K562 (cell line): ENCODE data around the gene REX1BD. TPM values are rescaled to one million over a fixed set of nuclear protein-coding genes. Genes with fewer than 3 reads are reported as not detected.

Experiments used
- ATF1 ChIP-seq, 2 experiments: fragments of 450-650 bp in 1 of 2; IDR thresholded peaks; 2 replicates each; pipeline ENCODE4 v1.6.1; 2016; ENCODE audit warnings: missing compliant biosample characterization in 1 of 2, missing genetic modification characterization in 1 of 2
- ATF7 ChIP-seq: fragments of 450-650 bp; IDR thresholded peaks from 2 replicates; pipeline ENCODE4 v1.7.1; 2014; ENCODE audit warnings: mild to moderate bottlenecking, moderate library complexity
- BRF2 ChIP-seq: IDR thresholded peaks from 3 replicates; pipeline ENCODE4 v1.6.1; 2011; ENCODE audit warnings: borderline replicate concordance, mild to moderate bottlenecking; ENCODE audit not compliant: insufficient read length, insufficient read depth
- CBX2 ChIP-seq: fragments of 200-600 bp; sonication (generic); IDR thresholded peaks from one replicate; pipeline ENCODE4 v1.6.1; 2012; ENCODE audit warnings: mild to moderate bottlenecking, low read length, inconsistent platforms; ENCODE audit not compliant: insufficient read depth, poor library complexity, severe bottlenecking
- CBX8 ChIP-seq: fragments of 200-600 bp; sonication (generic); IDR thresholded peaks from 2 replicates; pipeline ENCODE4 v1.6.1; 2012; ENCODE audit warnings: borderline replicate concordance, mixed run types, low read depth, mild to moderate bottlenecking, moderate library complexity, mixed read lengths, low read length, control low read depth, inconsistent platforms; ENCODE audit not compliant: poor library complexity, severe bottlenecking; ENCODE audit errors: extremely low read depth
- CCNT2 ChIP-seq: IDR thresholded peaks from 2 replicates; pipeline ENCODE4 v1.6.1; 2011; ENCODE audit warnings: borderline replicate concordance, low read depth, mild to moderate bottlenecking, moderate library complexity, mixed read lengths, low read length; ENCODE audit not compliant: insufficient read length; ENCODE audit errors: extremely low read depth
- CREM ChIP-seq: IDR thresholded peaks from 2 replicates; pipeline ENCODE4 v1.6.1; 2014; ENCODE audit warnings: antibody characterized with exemption, low read depth
- EP400 ChIP-seq: fragments of 450-650 bp; IDR thresholded peaks from 2 replicates; pipeline ENCODE4 v1.6.1; 2017; ENCODE audit warnings: antibody characterized with exemption, mild to moderate bottlenecking, moderate library complexity
- ETV1 ChIP-seq: fragments of 450-650 bp; conservative IDR thresholded peaks from 2 replicates; pipeline ENCODE4 v1.6.1; 2016; ENCODE audit warnings: missing genetic modification characterization, control low read depth, low read depth, missing compliant biosample characterization
- L3MBTL2 ChIP-seq: fragments of 450-650 bp; IDR thresholded peaks from 2 replicates; pipeline ENCODE4 v1.6.1; 2016; ENCODE audit warnings: mild to moderate bottlenecking, moderate library complexity
- MTA3 ChIP-seq: fragments of 450-650 bp; formaldehyde crosslinking; IDR thresholded peaks from 2 replicates; pipeline ENCODE4 v1.6.1; 2017; ENCODE audit warnings: mild to moderate bottlenecking, borderline replicate concordance
- PHB2 ChIP-seq: fragments of 450-650 bp; IDR thresholded peaks from 2 replicates; pipeline ENCODE4 v1.6.1; 2017; ENCODE audit warnings: low read depth
- PHF8 ChIP-seq: fragments of 200-600 bp; sonication (generic); IDR thresholded peaks from 2 replicates; pipeline ENCODE4 v1.6.1; 2012; ENCODE audit warnings: mixed run types, mild to moderate bottlenecking, inconsistent platforms, low read length, moderate library complexity, borderline replicate concordance
- PHTF2 ChIP-seq: fragments of 250-450 bp; sonication (Bioruptor Pico); IDR thresholded peaks from 2 replicates; pipeline ENCODE4 v1.5.0; 2021; ENCODE audit warnings: mild to moderate bottlenecking
- POLR3G ChIP-seq: IDR thresholded peaks from 2 replicates; pipeline ENCODE4 v1.6.1; 2011; ENCODE audit not compliant: insufficient read length, insufficient replicate concordance; ENCODE audit errors: extremely low read depth
- RB1 ChIP-seq: fragments of 450-650 bp; IDR thresholded peaks from 2 replicates; pipeline ENCODE4 v1.6.1; 2017; ENCODE audit warnings: low read depth, mild to moderate bottlenecking
- RBFOX2 ChIP-seq: fragments of 200-400 bp; formaldehyde crosslinking; IDR thresholded peaks from 2 replicates; pipeline ENCODE4 v1.6.1; 2017; ENCODE audit warnings: low read depth, mild to moderate bottlenecking, low read length, moderate library complexity
- RBM34 ChIP-seq: fragments of 200-400 bp; formaldehyde crosslinking; IDR thresholded peaks from 2 replicates; pipeline ENCODE4 v1.6.1; 2018; ENCODE audit warnings: low read length, borderline replicate concordance; ENCODE audit not compliant: insufficient read depth
- SIRT6 ChIP-seq: IDR thresholded peaks from one replicate; pipeline ENCODE4 v1.6.1; 2012; ENCODE audit warnings: low read depth, mild to moderate bottlenecking, control low read depth, inconsistent platforms, low read length, moderate library complexity
- SOX6 ChIP-seq: fragments of 450-650 bp; IDR thresholded peaks from 2 replicates; pipeline ENCODE4 v1.6.1; 2014; ENCODE audit warnings: mild to moderate bottlenecking
- SP1 ChIP-seq: sonication (generic); formaldehyde crosslinking; IDR thresholded peaks from 2 replicates; pipeline ENCODE4 v1.8.1; 2022; ENCODE audit warnings: mild to moderate bottlenecking, missing genetic modification reagents
- ZBTB1 ChIP-seq: sonication (generic); formaldehyde crosslinking; IDR thresholded peaks from 2 replicates; pipeline ENCODE4 v1.8.1; 2023; ENCODE audit warnings: missing genetic modification reagents, low read depth, mild to moderate bottlenecking, borderline replicate concordance
- ZNF324 ChIP-seq: fragments of 250-450 bp; sonication (Bioruptor Pico); IDR thresholded peaks from 2 replicates; pipeline ENCODE4 v1.4.0; 2020; ENCODE audit warnings: mild to moderate bottlenecking
- ZSCAN29 ChIP-seq: fragments of 450-650 bp; IDR thresholded peaks from 2 replicates; pipeline ENCODE4 v1.6.1; 2017
- polyA plus RNA-seq, 8 experiments: library from polyadenylated mRNA; depleted of rRNA in 4 of 8; stranded (reverse) in 5 of 8; unstranded in 3 of 8; fragments of >200 nt; fragmentation: Nextera tagmentation in 2 of 8; fragmentation: Illumina TruSeq in 1 of 8; extraction: Ambion mirVana in 2 of 8; extraction: Trizol in 1 of 8; gene quantifications; 2 replicates each; pipeline versions ENCODE4 v1.2.1 to v1.2.3, GENCODE V29; 2011 to 2014; ENCODE audit warnings: inconsistent platforms in 1 of 8, missing spikeins in 1 of 8
- total RNA-seq, 7 experiments: library from RNA; depleted of rRNA in 6 of 7; stranded (reverse); fragments of >200 nt in 6 of 7; fragmentation: Illumina TruSeq in 2 of 7; extraction: Trizol in 2 of 7; gene quantifications; 2 replicates each; pipeline versions ENCODE4 v1.2.1 to v1.2.3, GENCODE V29; 2011 to 2021; ENCODE audit warnings: low replicate concordance in 1 of 7
- TF ChIP-seq, protein P1 (sequence below): IDR thresholded peaks from 2 replicates; pipeline ENCODE4 v1.6.1; 2011; ENCODE audit not compliant: insufficient read length; ENCODE audit errors: extremely low read depth
- TF ChIP-seq, protein P2 (sequence below), 2 experiments: IDR thresholded peaks; 2 replicates each; pipeline ENCODE4 v1.6.1; 2012; ENCODE audit warnings: improper control_type of control experiment in 2 of 2, low read depth in 2 of 2, low read length in 2 of 2, borderline replicate concordance in 1 of 2

The REX1BD gene
- total and polyA plus RNA-seq, 9 of the 15 experiments (the other 6 are each of a cell fraction or from before 2014, with no cell fraction given), result 1.9 to 136 (median 13.8) TPM

DNA sequence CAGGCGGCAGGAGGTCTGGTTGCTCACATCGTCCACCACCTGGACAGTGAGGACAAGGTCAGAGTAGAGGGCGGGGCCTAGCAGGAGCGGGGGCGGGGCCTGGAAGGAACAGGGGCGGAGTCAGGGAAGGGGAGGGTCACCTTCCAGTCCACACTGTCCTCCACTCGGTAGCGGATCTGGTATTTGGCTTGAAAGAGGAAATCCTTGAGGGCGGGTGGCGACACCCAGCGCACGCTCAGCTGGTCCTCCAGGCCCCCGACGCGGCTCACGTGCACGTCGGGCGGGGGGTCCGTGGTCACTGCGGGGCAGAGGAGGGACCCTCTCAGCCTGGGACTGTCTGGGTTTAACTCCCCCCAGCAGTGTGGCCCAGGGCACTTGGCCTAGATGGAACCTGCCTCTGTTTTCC lies 8.2 kb downstream of the REX1BD start (continued):
- TF ChIP-seq PHB2, result no peak
- TF ChIP-seq RBFOX2, result peak; percentile 80
- no peak for TF ChIP-seq SIRT6
- TF ChIP-seq, protein P1, sequence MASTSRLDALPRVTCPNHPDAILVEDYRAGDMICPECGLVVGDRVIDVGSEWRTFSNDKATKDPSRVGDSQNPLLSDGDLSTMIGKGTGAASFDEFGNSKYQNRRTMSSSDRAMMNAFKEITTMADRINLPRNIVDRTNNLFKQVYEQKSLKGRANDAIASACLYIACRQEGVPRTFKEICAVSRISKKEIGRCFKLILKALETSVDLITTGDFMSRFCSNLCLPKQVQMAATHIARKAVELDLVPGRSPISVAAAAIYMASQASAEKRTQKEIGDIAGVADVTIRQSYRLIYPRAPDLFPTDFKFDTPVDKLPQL, result no peak
- peak; percentile 42; the same call in 1 of the 2 replicates for TF ChIP-seq ATF7
- no peak for TF ChIP-seq ATF1 (CRISPR knock-in tag; IDR thresholded peaks at IDR 0.05)
- peak; percentile 56 for TF ChIP-seq ATF1 (tag; IDR thresholded peaks at IDR 0.05)
- peak; percentile 58; the same call in 1 of the 2 replicates for TF ChIP-seq PHF8
- no peak for TF ChIP-seq CBX2
- peak; percentile 92 for TF ChIP-seq ZSCAN29
- TF ChIP-seq, protein P2, sequence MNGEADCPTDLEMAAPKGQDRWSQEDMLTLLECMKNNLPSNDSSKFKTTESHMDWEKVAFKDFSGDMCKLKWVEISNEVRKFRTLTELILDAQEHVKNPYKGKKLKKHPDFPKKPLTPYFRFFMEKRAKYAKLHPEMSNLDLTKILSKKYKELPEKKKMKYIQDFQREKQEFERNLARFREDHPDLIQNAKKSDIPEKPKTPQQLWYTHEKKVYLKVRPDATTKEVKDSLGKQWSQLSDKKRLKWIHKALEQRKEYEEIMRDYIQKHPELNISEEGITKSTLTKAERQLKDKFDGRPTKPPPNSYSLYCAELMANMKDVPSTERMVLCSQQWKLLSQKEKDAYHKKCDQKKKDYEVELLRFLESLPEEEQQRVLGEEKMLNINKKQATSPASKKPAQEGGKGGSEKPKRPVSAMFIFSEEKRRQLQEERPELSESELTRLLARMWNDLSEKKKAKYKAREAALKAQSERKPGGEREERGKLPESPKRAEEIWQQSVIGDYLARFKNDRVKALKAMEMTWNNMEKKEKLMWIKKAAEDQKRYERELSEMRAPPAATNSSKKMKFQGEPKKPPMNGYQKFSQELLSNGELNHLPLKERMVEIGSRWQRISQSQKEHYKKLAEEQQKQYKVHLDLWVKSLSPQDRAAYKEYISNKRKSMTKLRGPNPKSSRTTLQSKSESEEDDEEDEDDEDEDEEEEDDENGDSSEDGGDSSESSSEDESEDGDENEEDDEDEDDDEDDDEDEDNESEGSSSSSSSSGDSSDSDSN (IDR thresholded peaks at IDR 0.05; ENCODE audit: borderline replicate concordance in 1 of 2, low read depth in 2 of 2, low read length in 2 of 2), result no peak
- TF ChIP-seq RBM34, result no peak
- TF ChIP-seq CREM, result 0 out of 2 replicates have a peak, but pooled peaks have one; percentile 18
- TF ChIP-seq SP1, result peak; percentile 83
- no peak for TF ChIP-seq POLR3G
- no peak for TF ChIP-seq CBX8
- peak; percentile 60 for TF ChIP-seq EP400
- TF ChIP-seq ZBTB1, result no peak
- TF ChIP-seq L3MBTL2, result peak; percentile 89
- no peak for TF ChIP-seq PHTF2 (CRISPR knock-in tag)
- TF ChIP-seq BRF2, result no peak
- TF ChIP-seq SOX6, result 0 out of 2 replicates have a peak, but pooled peaks have one; percentile 24
- peak; percentile 51; the same call in 1 of the 2 replicates for TF ChIP-seq RB1
- no peak for TF ChIP-seq ZNF324 (CRISPR knock-in tag)
- peak; percentile 68 for TF ChIP-seq CCNT2
- TF ChIP-seq MTA3, result peak; percentile 65; the same call in 1 of the 2 replicates
- no peak for TF ChIP-seq ETV1 (tag)
